H1 (cell line): Measurements from ENCODE around the gene ULK2. TPM values are rescaled to one million over a fixed set of nuclear protein-coding genes. Genes with fewer than 3 reads are reported as not detected.

Experiments used
- CTCF ChIA-PET: fragments of 300-600 bp; sonication (Branson Sonifier 250); formaldehyde crosslinking; loops from one replicate; lab custom pipeline; 2021; ENCODE audit not compliant: partially characterized antibody; lab: Charles Lee
- POLR2A ChIA-PET: fragments of 300-600 bp; sonication (Branson Sonifier 250); formaldehyde crosslinking; loops from one replicate; lab custom pipeline; 2021; ENCODE audit warnings: inconsistent platforms; ENCODE audit not compliant: partially characterized antibody; lab: Charles Lee
- DNase-seq, 2 experiments: peaks; one replicate each; pipeline versions ENCODE4 v3.0.0 to v3.0.0-alpha.2; 2010 to 2022; ENCODE audit warnings: low spot score in 2 of 2, low read depth in 1 of 2, mixed read lengths in 1 of 2
- FAIRE-seq: peaks from 2 replicates; lab custom pipeline; 2011; peaks lifted over from hg19 to GRCh38; lab: Jason Lieb, UNC
- H2AFZ ChIP-seq: 2 replicates; pipeline ENCODE4 v1.8.1; 2012; ENCODE audit warnings: low read length, inconsistent platforms
- H2AK5ac ChIP-seq: 2 replicates; pipeline ENCODE4 v1.6.1; 2013; ENCODE audit warnings: low read depth, low read length
- H2BK120ac ChIP-seq: replicated peaks from 2 replicates; pipeline ENCODE3; 2013; ENCODE audit warnings: low read depth, low read length, inconsistent platforms
- H2BK12ac ChIP-seq: 2 replicates; pipeline ENCODE4 v1.6.1; 2013; ENCODE audit warnings: low read depth, low read length
- H2BK15ac ChIP-seq: 2 replicates; pipeline ENCODE4 v1.6.1; 2013; ENCODE audit warnings: low read length
- H2BK20ac ChIP-seq: 2 replicates; pipeline ENCODE4 v1.6.1; 2013; ENCODE audit warnings: low read length
- H2BK5ac ChIP-seq: 2 replicates; pipeline ENCODE4 v1.6.1; 2013; ENCODE audit warnings: low read depth, low read length
- H3K14ac ChIP-seq: 2 replicates; pipeline ENCODE4 v1.6.1; 2013; ENCODE audit warnings: inconsistent platforms; ENCODE audit not compliant: insufficient read length
- H3K18ac ChIP-seq: 2 replicates; pipeline ENCODE4 v1.6.1; 2013; ENCODE audit warnings: low read length; ENCODE audit errors: extremely low read depth
- H3K23ac ChIP-seq: 2 replicates; pipeline ENCODE4 v1.6.1; 2013; ENCODE audit warnings: inconsistent platforms; ENCODE audit not compliant: insufficient read length
- H3K23me2 ChIP-seq: 2 replicates; pipeline ENCODE4 v1.6.1; 2013; ENCODE audit warnings: low read depth, low read length
- H3K27ac ChIP-seq: 2 replicates; pipeline ENCODE4 v1.6.1; 2011; ENCODE audit warnings: low read depth, low read length, inconsistent platforms
- H3K27me3 ChIP-seq, 4 experiments: replicated peaks in 1 of 4; 1 replicate in 1 of 4; 2 replicates in 3 of 4; pipeline versions ENCODE4 v1.6.1 to v1.8.1; 2011 to 2013; ENCODE audit warnings: low read length in 3 of 4, mild to moderate bottlenecking in 3 of 4, inconsistent platforms in 2 of 4, mixed read lengths in 2 of 4, moderate library complexity in 1 of 4; ENCODE audit not compliant: control insufficient read depth in 3 of 4, insufficient read depth in 3 of 4; ENCODE audit errors: extremely low read depth in 1 of 4
- H3K36me3 ChIP-seq, 4 experiments: 2 replicates each; pipeline versions ENCODE4 v1.6.1 to v1.8.1; 2011 to 2013; ENCODE audit warnings: mild to moderate bottlenecking in 4 of 4, low read length in 3 of 4, moderate library complexity in 2 of 4, control low read depth in 1 of 4, inconsistent platforms in 1 of 4; ENCODE audit not compliant: insufficient read depth in 4 of 4, control insufficient read depth in 2 of 4
- H3K4ac ChIP-seq: replicated peaks from 2 replicates; pipeline ENCODE3; 2013; ENCODE audit warnings: low read length, low read depth, mixed read lengths, inconsistent platforms; ENCODE audit not compliant: insufficient read length
- H3K4me1 ChIP-seq, 4 experiments: replicated peaks in 1 of 4; 1 replicate in 1 of 4; 2 replicates in 3 of 4; pipeline versions ENCODE4 v1.6.1 to v1.8.1; 2011 to 2013; ENCODE audit warnings: low read length in 3 of 4, inconsistent platforms in 2 of 4, mixed read lengths in 1 of 4; ENCODE audit not compliant: insufficient read depth in 4 of 4, control insufficient read depth in 3 of 4
- H3K4me2 ChIP-seq, 2 experiments: 2 replicates each; pipeline versions ENCODE4 v1.6.1 to v1.8.1; 2011 to 2013; ENCODE audit warnings: low read depth in 2 of 2, low read length in 2 of 2, control low read depth in 1 of 2, inconsistent platforms in 1 of 2, mild to moderate bottlenecking in 1 of 2; ENCODE audit not compliant: insufficient read depth in 1 of 2
- H3K4me3 ChIP-seq, 4 experiments: fragments of 200-600, 300-600 bp in 1 of 4; sonication (generic), shearing (Covaris generic), sonication (Bioruptor Twin) in 1 of 4; 2 replicates each; pipeline versions ENCODE4 v1.5.1 to v1.8.1; 2011 to 2016; ENCODE audit warnings: low read length in 4 of 4, low read depth in 3 of 4, control low read depth in 2 of 4, inconsistent platforms in 2 of 4, mild to moderate bottlenecking in 2 of 4, mixed read lengths in 1 of 4, moderate library complexity in 1 of 4; ENCODE audit not compliant: insufficient read depth in 2 of 4; ENCODE audit errors: extremely low read depth in 1 of 4
- H3K56ac ChIP-seq: replicated peaks from 2 replicates; pipeline ENCODE3; 2013; ENCODE audit warnings: low read depth, mild to moderate bottlenecking, mixed read lengths, low read length, inconsistent platforms; ENCODE audit not compliant: insufficient read length
- H3K79me1 ChIP-seq: 2 replicates; pipeline ENCODE4 v1.6.1; 2013; ENCODE audit warnings: low read depth, low read length, control low read depth
- H3K79me2 ChIP-seq, 2 experiments: 2 replicates each; pipeline versions ENCODE4 v1.6.1 to v1.8.1; 2012 to 2013; ENCODE audit warnings: low read length in 2 of 2, mild to moderate bottlenecking in 2 of 2, inconsistent platforms in 1 of 2; ENCODE audit not compliant: insufficient read depth in 2 of 2, control insufficient read depth in 1 of 2
- H3K9ac ChIP-seq, 4 experiments: replicated peaks in 1 of 4; 1 replicate in 1 of 4; 2 replicates in 3 of 4; pipeline versions ENCODE4 v1.6.1 to v1.8.1; 2011 to 2013; ENCODE audit warnings: low read depth in 3 of 4, low read length in 3 of 4, control low read depth in 2 of 4, mild to moderate bottlenecking in 2 of 4, moderate library complexity in 2 of 4, inconsistent platforms in 1 of 4; ENCODE audit errors: extremely low read depth in 1 of 4
- H3K9me3 ChIP-seq, 2 experiments: 2 replicates each; pipeline versions ENCODE4 v1.6.1 to v1.8.1; 2012 to 2013; ENCODE audit warnings: mild to moderate bottlenecking in 2 of 2, moderate library complexity in 2 of 2, control low read depth in 1 of 2, inconsistent platforms in 1 of 2, low read depth in 1 of 2, low read length in 1 of 2, mixed read lengths in 1 of 2; ENCODE audit not compliant: insufficient read depth in 2 of 2
- H4K20me1 ChIP-seq, 2 experiments: replicated peaks in 1 of 2; 2 replicates each; pipeline versions ENCODE3 to v1.8.1; 2011 to 2013; ENCODE audit warnings: inconsistent platforms in 2 of 2, low read length in 2 of 2, mild to moderate bottlenecking in 1 of 2; ENCODE audit not compliant: insufficient read depth in 2 of 2, control insufficient read depth in 1 of 2
- H4K5ac ChIP-seq: 2 replicates; pipeline ENCODE4 v1.6.1; 2013; ENCODE audit warnings: low read length, low read depth, mixed read lengths, inconsistent platforms; ENCODE audit not compliant: insufficient read length
- H4K8ac ChIP-seq: 2 replicates; pipeline ENCODE4 v1.8.0; 2013; ENCODE audit warnings: mild to moderate bottlenecking, moderate library complexity, low read length, inconsistent platforms; ENCODE audit not compliant: insufficient read depth; ENCODE audit errors: extremely low read depth
- H4K91ac ChIP-seq: replicated peaks from 2 replicates; pipeline ENCODE3; 2013; ENCODE audit warnings: low read length, mixed read lengths, inconsistent platforms; ENCODE audit not compliant: insufficient read length
- BACH1 ChIP-seq: IDR thresholded peaks from 2 replicates; pipeline ENCODE4 v1.6.1; 2012; ENCODE audit warnings: low read length, improper control_type of control experiment
- CBX5 ChIP-seq: fragments of 300-800, 300-1000 bp; sonication (generic); IDR thresholded peaks from 2 replicates; pipeline ENCODE4 v1.7.1; 2016; ENCODE audit warnings: antibody characterized with exemption, low read length, low read depth
- CBX8 ChIP-seq: fragments of 300-800, 300-1000 bp; sonication (generic); IDR thresholded peaks from 2 replicates; pipeline ENCODE4 v1.7.1; 2016; ENCODE audit warnings: low read depth, low read length, borderline replicate concordance
- CEBPB ChIP-seq: IDR thresholded peaks from 2 replicates; pipeline ENCODE4 v1.6.1; 2012; ENCODE audit warnings: low read depth, low read length
- MAX ChIP-seq: IDR thresholded peaks from 2 replicates; pipeline ENCODE4 v1.6.1; 2012; ENCODE audit warnings: inconsistent platforms
- PHF8 ChIP-seq: fragments of 200-600 bp; sonication (generic); conservative IDR thresholded peaks from 2 replicates; pipeline ENCODE4 v1.7.1; 2012; ENCODE audit warnings: low read depth, mild to moderate bottlenecking, inconsistent platforms, low read length, moderate library complexity
- POLR2AphosphoS5 ChIP-seq: IDR thresholded peaks from 2 replicates; pipeline ENCODE4 v1.6.1; 2011; ENCODE audit warnings: low read depth, low read length
- SRF ChIP-seq: IDR thresholded peaks from 2 replicates; pipeline ENCODE4 v1.6.1; 2011; ENCODE audit warnings: mild to moderate bottlenecking, low read depth, low read length, moderate library complexity
- WGBS, 2 experiments: shearing (Covaris generic) in 1 of 2; methylation state at CpG; one replicate each; pipeline versions ENCODE4 v1.1.6 to v1.1.7; 2013 to 2015; ENCODE audit warnings: low lambda C conversion rate in 2 of 2, mixed read lengths in 2 of 2, inconsistent platforms in 1 of 2, low coverage in 1 of 2, missing lambda C conversion rate in 1 of 2; ENCODE audit not compliant: insufficient replicate concordance in 2 of 2, insufficient coverage in 1 of 2, insufficient read length in 1 of 2; ENCODE audit errors: extremely low coverage in 1 of 2, missing lambda C conversion rate in 1 of 2; 5-methylcytosine and 5-hydroxymethylcytosine counted together
- polyA plus RNA-seq, 7 experiments: library from polyadenylated mRNA; depleted of rRNA in 3 of 7; stranded (reverse) in 5 of 7; unstranded in 2 of 7; fragments of >200 nt in 5 of 7; fragments of 200-250 nt in 2 of 7; gene quantifications; 1 replicate in 5 of 7; 2 replicates in 1 of 7; 4 replicates in 1 of 7; pipeline versions ENCODE4 v1.2.1 to v1.2.3, GENCODE V29; 2011 to 2013; ENCODE audit warnings: missing spikeins in 2 of 7, mixed read lengths in 2 of 7
- total RNA-seq: library from RNA; stranded (reverse); fragmentation: NEBNext Ultra II Directional; extraction: Animal tissue kit (Norgen Biotek cat#: 25700); gene quantifications from 2 replicates; pipeline ENCODE4 v1.2.1, GENCODE V29; 2021

The ULK2 gene
- total and polyA plus RNA-seq, 2 of the 8 experiments (the other 6 are each of a cell fraction or from before 2014, with no cell fraction given): 5.3 to 9.8 TPM

GRCh38 chr17:19752216-19753050, 115.3 kb downstream of the ULK2 start:
- Histone ChIP-seq H2BK15ac (no peak overlapping the region), H4K8ac (no peak overlapping the region; the same call in 1 of the 2 replicates), H4K5ac (no peak overlapping the region), H3K36me3 (no peaks in the 10 kb centered on the region), H3K23me2 (no peaks in the 10 kb centered on the region), H2BK20ac (peak overlapping the region; percentile 77; the same call in 1 of the 2 replicates), H3K56ac (no peak overlapping the region), H3K9me3 (no peaks in the 10 kb centered on the region), H3K4me2 (no peak overlapping the region), H3K27me3 (no peaks in the 10 kb centered on the region), H3K79me2 (no peaks in the 10 kb centered on the region), H3K4me3 (no peak overlapping the region), H3K4me1 (no peaks in the 10 kb centered on the region; a peak in 3 of 7 replicates), H2AK5ac (no peak overlapping the region), H3K23ac (no peak overlapping the region), H2BK120ac (no peak overlapping the region), H3K79me1 (no peaks in the 10 kb centered on the region), H3K27ac (no peak overlapping the region), H3K9ac (no peak overlapping the region), H2BK12ac (no peak overlapping the region), H4K91ac (peak overlapping the region; percentile 5), H4K20me1 (no peaks in the 10 kb centered on the region), H3K4ac (no peak overlapping the region), H2BK5ac (peak overlapping the region; percentile 78; the same call in 1 of the 2 replicates), H3K18ac (peak overlapping the region; percentile 86), H2AFZ (no peak overlapping the region; the same call in 1 of the 2 replicates), H3K14ac (no peak overlapping the region)
- FAIRE-seq (no peak), DNase-seq (no peak)
- POLR2A ChIA-PET: no interaction called here
- CTCF ChIA-PET: interaction anchor here (0.6 to 4.1 kb wide), 9 partner anchors 9 to 344 kb away, joined by 3 to 36 read pairs (median 4); no protein-coding TSS in a partner anchor
- WGBS, 2 experiments: 89% methylated on average over 15 of the region's 15 CpGs; no CpG with 5 or more reads in 1 of the 2 experiments
- no peak for TF ChIP-seq MAX
- TF ChIP-seq SRF: no peak
- no peak for TF ChIP-seq PHF8
- no peak for TF ChIP-seq CBX5
- no peak for TF ChIP-seq CEBPB
- no peak for TF ChIP-seq CBX8
- no peak for TF ChIP-seq BACH1
- no peak for TF ChIP-seq POLR2AphosphoS5
